Measurements from ENCODE around the gene TLR4.

The TLR4 gene

DNA sequence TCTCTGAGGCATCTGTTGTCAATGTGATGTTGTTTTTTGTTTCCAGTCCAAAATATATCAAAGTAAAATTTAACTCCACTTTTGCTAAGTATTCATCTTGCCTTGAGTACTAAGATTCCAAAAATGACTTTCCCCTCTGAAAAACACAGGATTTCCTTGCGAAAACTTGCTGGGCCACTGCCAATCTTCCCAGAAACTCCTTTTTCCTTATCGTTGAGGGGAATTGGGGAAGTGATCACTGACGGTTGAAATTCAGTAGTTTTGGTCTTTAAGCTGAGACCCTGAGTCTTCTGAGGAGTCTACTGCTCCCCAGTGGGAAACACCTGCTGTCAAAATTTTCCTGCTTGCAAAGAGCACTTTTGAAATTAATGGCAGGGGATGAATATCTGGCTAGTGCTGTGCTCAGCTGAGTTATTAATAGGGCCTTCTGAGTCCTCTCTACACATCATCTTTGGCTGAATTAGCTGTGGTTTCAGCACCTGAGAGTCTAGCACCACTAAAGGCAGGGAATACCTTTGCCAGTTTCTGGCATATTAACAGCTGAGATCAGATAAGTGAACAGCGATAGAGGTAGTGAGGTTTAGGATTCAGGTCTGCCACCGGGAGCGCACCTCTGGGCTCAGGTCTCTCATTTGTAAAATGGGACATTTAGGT lies 18.0 kb downstream of the TLR4 start:
- Mint-ChIP-seq H3K4me3 (no peak overlapping the region), H3K36me3 (ENCODE audit: low read depth) (no peaks in the 10 kb centered on the region), H3K9me3 (no peaks in the 10 kb centered on the region), H3K27ac (no peak overlapping the region), H3K4me1 (peaks cover 6% of the 10 kb centered on the region), H3K27me3 (ENCODE audit: low read depth) (no peaks in the 10 kb centered on the region)
- no peak for TF ChIP-seq CTCF (IDR thresholded peaks at IDR 0.05; ENCODE audit: unreplicated experiment in 3 of 3)

DNA sequence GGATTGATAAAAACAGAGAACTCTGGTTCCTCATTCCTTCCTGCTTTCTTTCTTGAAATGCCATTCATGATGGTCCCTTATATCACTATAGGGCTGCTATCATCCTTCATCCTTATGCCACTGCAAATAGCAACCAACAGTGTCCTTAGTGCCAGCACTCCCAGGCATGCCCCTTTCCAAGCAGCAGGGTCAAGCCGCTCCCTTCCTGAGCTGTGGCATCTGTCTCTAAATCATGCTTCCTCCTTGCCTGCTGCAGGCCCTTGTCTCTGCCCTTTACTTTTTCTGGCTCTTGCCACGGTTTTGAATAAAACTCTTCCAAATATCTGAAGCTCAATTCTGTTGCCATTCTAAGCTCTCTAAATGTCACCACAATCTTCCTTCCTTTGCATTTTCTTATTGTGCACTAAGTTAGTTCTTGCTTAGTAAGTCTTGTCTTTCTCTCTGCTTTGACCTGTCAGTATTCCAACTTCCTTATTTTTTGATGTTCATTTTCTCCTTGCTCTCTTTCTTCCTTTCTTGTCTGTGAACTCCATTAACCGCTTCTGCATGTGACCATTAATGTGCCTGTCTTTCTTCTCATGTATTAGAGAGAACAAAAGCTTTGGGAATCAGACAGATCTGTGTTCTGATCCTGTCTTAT lies 19.9 kb downstream of the TLR4 start:
- Mint-ChIP-seq H3K4me1 (peaks cover 6% of the 10 kb centered on the region), H3K4me3 (no peak overlapping the region), H3K36me3 (ENCODE audit: low read depth) (no peaks in the 10 kb centered on the region), H3K27me3 (ENCODE audit: low read depth) (no peaks in the 10 kb centered on the region), H3K27ac (no peak overlapping the region), H3K9me3 (no peaks in the 10 kb centered on the region)
- no peak for TF ChIP-seq CTCF (IDR thresholded peaks at IDR 0.05; ENCODE audit: unreplicated experiment in 3 of 3)

DNA sequence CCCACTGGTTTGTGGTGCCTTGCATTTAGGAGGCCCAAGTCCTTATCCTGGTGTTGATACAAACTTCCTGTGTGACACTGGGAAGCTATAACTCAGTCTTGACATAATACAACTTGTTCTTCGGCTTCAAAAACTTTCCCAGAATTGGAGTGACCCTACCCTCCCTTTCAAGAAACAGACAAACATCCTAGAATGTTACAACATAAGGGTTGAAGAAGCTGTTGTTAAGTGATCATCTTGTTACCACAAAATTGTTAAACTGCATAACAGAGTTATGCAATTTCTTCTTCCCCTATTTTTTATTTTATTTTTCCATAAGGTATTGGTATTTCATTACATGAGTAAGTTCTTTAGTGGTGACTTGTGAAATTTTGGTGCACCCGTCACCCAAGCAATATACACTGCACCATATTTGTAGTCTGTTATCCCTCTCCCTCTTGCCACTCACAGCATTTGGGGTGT lies 21.3 kb downstream of the TLR4 start:
- Mint-ChIP-seq H3K4me3 (no peak overlapping the region), H3K9me3 (no peaks in the 10 kb centered on the region), H3K36me3 (ENCODE audit: low read depth) (no peaks in the 10 kb centered on the region), H3K4me1 (peaks cover 6% of the 10 kb centered on the region), H3K27me3 (ENCODE audit: low read depth) (no peaks in the 10 kb centered on the region), H3K27ac (no peak overlapping the region)
- TF ChIP-seq CTCF (IDR thresholded peaks at IDR 0.05; ENCODE audit: unreplicated experiment in 3 of 3), result no peak

GRCh38 chr9:117729375-117729774 lies 25.2 kb downstream of the TLR4 start:
- peaks cover 3% of the 10 kb centered on the region for H3K27me3 Mint-ChIP-seq (ENCODE audit: low read depth)
- H3K9me3 Mint-ChIP-seq, result no peaks in the 10 kb centered on the region
- no peak for TF ChIP-seq CTCF (IDR thresholded peaks at IDR 0.05; ENCODE audit: unreplicated experiment in 3 of 3)
- H3K4me1 Mint-ChIP-seq, result peaks cover 2% of the 10 kb centered on the region
- H3K4me3 Mint-ChIP-seq, result no peak overlapping the region
- no peaks in the 10 kb centered on the region for H3K36me3 Mint-ChIP-seq (ENCODE audit: low read depth)
- no peak overlapping the region for H3K27ac Mint-ChIP-seq

- Mint-ChIP-seq H3K27ac (no peak overlapping the region), H3K4me1 (no peaks in the 10 kb centered on the region), H3K9me3 (no peaks in the 10 kb centered on the region), H3K4me3 (no peak overlapping the region), H3K36me3 (ENCODE audit: low read depth) (no peaks in the 10 kb centered on the region), H3K27me3 (ENCODE audit: low read depth) (peaks cover 3% of the 10 kb centered on the region)
- TF ChIP-seq CTCF (IDR thresholded peaks at IDR 0.05; ENCODE audit: unreplicated experiment in 3 of 3), result no peak
Measured at GRCh38 chr9:117732494-117732893, 28.3 kb downstream of the TLR4 start.

- H3K27me3 Mint-ChIP-seq (ENCODE audit: low read depth), result peaks cover 3% of the 10 kb centered on the region
- H3K4me3 Mint-ChIP-seq, result no peak overlapping the region
- H3K27ac Mint-ChIP-seq, result no peak overlapping the region
- H3K4me1 Mint-ChIP-seq, result no peaks in the 10 kb centered on the region
- no peaks in the 10 kb centered on the region for H3K9me3 Mint-ChIP-seq
- no peak for TF ChIP-seq CTCF (IDR thresholded peaks at IDR 0.05; ENCODE audit: unreplicated experiment in 3 of 3)
- no peaks in the 10 kb centered on the region for H3K36me3 Mint-ChIP-seq (ENCODE audit: low read depth)
Measured at GRCh38 chr9:117733465-117733864, 29.3 kb downstream of the TLR4 start.

Measured in nephron (organoid).